ENCODE data around the gene ESF1.
"Not testable (repeated sequence)": the region's sequence is repeated elsewhere in the genome, so short reads cannot be mapped to it uniquely, and the experiment has no call there.

Gene ESF1

DNA sequence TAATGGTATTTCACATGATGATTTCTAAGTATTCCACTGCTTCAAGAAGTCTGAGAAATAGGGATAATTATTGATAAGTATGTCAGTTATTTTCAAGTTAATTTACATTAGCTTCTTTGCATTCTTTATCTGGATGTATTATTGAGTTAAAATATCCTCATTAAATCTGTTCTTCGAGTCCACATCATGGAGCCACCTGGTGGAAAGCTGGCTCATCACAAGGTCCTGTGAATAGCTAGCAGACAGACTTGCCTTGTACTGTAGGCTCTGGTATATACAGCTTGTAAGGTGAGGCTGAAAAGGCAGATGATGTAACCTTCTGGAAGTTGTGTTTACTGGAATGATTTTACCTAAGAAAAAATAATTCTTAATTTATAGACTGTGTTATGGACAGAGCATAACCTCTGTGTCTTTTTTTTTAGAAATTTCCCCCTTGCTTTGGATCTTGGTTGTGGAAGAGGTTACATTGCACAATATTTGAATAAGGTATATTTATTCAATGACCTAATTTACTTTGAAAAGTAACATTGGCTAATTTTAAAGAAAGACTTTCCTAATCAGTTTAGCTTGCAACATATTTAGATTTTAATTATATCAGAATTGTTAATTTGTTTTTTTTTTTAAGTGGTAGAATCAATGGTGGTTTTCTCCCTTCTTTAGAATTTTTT is 3.6 kb upstream of the ESF1 start:
- DNase-seq: peak in 17 of 56 donors; percentile 1 to 38 (median 9)

DNA sequence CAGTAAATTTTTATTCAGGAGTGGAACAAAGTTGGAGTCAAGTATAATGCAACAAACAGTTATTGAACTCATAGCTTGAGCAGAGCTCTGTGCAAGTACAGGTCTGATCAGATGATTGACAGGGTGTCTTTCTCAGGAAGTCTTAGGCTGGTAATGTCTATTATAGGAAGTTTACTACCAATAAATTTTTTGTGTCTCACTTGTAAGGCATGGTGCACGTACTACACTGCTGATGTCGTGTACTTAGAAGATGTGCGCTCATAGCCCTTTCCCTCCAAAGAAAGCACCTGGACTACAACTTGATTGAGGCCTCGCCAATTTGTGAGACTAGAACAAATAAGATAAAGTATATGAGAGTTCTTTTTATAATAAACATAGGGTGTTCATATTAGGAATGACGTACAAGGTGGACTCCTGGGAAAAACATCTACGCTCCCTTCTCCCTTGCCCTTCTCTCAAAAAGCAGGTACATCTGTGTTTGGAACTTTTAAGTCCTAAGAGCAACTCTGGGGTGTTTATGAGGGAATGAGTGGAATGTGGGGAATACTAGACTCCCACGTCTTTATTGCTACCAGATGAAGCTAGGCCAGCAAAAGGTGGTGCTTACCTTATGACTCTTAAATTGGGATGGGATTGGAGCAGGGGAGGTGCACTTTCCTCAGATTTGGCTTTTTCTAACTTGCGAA is 1.6 kb upstream of the ESF1 start:
- DNase-seq: no peak

DNA sequence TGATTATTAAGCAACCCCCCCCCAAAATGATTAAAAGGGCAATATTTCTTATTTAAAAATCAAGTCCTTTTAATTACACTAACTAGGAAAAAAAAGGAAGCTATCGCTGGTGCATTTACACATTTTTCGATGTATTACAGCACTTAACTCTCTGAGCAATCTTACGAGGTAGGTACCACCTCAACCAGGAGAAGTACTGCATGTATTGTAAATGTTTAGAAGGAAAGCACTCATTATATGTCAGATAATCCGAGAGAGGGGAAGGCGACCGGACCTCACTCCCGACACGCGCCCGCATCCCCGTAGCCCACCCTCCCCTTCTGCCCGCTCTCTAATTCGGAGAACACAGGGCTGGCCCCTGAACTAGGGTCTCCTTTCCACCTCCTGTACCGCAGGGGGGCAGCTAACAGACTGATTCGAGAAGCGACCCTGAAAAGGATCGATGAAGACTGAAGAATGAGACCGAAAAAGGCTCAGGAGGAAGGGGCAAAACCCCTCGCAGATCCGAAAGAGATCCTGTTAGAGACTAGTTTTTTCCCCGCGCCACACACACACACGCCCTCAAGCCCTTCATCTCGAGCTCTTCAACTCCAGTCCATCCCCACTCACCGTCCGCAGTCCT is 337 bp downstream of the ESF1 start:
- peak in 2 of 56 donors; percentile 25 to 43 for DNase-seq

DNA sequence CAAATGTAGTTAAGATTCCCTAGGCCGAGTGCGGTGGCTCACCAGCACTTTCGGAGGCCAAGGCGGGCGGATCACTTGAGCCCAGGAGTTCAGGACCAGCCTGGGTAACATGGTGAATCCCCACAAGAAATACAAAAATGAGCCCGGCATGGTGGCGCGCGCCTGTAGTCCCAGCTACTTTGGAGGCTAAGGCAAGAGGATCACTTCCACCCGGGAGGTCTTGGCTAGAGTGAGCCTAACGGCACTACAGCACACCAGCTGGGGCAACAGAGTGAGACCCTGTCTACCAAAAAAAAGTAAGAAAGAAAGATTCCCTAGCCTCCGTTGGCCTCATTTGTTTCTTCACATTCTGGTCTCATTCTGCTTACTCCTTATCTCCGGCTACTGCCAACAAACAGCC is 1.2 kb downstream of the ESF1 start:
- DNase-seq: no peak

DNA sequence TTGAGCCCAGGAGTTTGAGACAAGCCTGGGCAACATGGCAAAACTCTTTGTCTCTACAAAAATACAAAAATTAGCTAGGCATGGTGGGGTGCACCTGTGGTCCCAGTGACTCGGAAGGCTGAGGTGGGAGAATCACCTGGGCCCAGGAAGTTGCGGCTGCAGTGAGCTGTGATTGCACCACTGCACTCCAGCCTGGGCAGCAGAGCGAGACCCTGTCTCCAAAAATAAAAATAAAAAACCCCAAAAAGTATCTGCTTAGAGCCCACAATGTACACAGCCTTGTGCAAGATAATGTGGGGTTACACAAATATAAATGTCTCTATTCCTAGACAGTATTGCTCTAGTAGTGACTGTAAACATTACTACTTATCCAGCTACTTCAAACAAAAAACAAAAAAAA is 5.9 kb downstream of the ESF1 start:
- DNase-seq: no peak

DNA sequence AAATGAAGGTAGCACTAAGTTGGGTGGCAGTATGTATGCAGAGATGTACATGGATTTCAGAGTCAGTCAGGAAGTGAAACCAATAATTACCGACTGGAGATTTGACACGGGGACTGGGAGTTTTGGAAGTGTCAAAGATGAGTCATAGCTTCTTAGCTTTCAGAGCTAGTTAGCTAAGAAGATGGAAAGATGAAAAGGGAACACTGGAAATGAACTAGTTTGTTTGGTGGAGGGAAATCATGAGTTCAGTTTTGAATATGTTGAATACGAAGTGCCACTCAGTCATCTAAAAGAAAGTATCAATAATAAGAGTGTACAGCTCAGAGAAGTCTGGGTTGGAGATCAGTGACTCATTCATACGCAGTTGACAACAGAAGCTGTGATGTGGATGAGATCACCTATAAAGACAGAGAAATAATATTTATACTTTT is 7.5 kb downstream of the ESF1 start:
- no peak for DNase-seq

DNA sequence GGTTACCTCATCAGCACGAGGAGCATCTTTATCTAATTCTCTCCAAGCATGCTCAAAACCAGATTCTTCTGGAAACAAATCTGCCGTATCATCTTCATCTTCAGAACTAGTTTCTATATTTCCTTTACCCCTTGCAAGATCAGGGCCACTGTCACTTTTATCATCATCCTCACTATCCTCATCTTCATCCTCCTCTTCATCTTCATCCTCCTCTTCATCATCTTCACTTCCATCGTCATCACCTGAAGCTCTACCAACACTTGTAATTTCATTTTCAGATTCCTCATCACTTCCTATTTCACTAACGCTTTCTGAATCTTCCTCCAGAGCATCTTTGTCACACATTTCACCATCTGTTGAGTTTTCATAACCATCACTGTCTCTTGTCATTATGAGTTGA is 8.9 kb downstream of the ESF1 start:
- no peak for DNase-seq

DNA sequence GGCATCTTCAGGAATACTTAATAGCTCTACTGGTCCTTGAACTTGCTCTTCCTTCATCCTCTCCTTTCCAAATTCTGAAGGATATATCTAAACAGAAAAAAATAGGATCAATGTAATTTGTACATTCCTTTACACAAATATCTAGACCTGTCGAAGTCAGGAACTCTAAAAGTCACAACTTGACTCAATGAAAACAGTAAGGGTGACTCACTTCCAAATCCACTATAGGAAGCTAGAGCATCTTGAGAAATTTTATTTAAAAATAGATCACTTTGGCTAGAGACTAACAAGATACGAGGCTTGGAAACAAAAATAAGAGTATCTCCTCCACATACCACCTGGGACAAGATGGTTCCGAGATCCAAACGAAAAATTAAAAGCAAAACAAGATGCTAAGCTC is 12.2 kb downstream of the ESF1 start:
- no peak for DNase-seq

DNA sequence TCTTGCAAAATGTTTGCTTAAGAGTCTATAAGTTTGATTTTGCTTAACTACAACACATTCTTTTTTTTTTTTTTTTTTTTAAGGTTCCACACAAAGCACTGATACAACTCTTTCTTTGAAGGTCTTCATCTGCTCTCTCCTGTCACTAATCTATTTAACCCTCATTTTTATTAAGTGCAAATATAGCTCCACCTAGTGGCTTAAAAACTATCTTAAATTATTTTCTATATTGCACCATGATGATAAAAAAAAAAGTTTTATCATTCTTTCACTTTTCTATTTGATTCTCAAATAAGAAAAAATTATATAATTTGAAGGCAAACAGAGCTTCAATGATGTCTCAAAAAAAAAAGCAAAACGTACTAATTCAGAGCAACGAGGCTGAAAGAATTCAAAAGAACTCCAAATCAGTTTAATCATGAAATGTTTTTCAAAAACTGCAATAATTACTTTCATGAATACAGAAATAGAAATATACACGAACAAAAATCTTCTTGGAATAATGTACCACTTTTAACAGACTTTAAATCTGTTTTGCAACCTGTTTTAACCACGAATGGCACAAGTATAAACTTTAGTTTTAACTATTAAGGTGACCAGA is 12.8 kb downstream of the ESF1 start:
- no peak for DNase-seq

DNA sequence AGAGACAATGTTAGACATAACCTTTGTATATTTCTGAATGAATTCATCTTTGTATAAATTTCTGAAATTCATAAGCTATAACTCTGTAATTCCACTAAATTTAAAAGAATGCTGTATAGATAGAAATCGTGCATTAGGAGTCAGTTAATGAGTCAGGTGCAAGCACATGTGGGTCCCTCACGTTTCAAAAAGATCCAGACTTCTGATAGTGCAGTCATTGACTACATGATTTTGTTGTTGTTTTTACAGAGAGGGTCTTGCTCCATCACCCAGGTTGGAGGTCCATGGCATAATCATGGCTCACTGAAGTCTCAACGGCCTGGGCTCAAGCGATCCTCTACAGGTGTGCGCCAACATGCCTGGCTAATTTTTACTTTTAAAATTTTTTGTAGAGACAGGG is 14.6 kb downstream of the ESF1 start:
- no peak for DNase-seq

DNA sequence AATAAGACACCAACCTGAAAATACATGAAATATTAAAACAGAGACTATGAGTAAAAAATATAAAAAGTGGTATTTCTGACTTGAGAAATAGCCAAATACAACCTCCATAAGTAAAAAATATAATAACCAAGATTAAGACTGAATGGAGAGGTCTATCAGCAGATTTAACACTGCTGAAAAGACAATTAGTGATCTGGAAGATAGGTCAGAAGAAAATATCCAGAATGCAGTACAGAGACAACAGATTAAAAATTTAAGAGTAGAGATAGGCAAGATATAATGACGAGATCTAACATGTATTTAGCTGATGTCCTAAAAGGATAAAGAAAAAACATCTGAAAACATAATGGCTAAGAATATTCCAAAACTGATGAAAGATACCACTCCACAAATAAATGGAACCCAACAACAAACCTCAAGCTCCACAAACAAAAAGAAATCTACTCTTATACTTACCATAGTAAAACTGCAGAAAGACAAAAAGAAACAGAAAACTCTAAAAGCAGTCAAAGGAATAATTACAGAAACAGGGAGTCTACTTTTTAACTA is 18.8 kb downstream of the ESF1 start:
- DNase-seq: no peak

DNA sequence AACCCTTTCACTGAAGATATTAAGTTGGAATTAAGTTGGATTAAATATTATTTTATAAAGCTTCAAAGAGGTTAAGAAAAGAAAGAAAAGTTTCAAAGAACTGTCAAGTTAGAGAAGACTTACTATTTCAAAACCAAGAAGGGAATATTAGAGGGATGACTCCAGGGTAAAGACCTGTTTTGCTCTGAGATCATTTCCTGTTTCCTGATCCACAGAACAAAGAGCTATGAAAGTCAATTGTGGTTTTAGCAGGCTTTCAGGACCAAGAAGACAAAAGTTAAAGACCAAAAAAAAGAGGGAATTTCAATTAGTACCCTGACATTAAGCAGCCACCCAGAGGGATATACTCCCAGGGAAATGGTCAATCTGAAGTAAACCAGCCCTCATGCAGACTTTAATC is 19.4 kb downstream of the ESF1 start:
- DNase-seq: no peak

DNA sequence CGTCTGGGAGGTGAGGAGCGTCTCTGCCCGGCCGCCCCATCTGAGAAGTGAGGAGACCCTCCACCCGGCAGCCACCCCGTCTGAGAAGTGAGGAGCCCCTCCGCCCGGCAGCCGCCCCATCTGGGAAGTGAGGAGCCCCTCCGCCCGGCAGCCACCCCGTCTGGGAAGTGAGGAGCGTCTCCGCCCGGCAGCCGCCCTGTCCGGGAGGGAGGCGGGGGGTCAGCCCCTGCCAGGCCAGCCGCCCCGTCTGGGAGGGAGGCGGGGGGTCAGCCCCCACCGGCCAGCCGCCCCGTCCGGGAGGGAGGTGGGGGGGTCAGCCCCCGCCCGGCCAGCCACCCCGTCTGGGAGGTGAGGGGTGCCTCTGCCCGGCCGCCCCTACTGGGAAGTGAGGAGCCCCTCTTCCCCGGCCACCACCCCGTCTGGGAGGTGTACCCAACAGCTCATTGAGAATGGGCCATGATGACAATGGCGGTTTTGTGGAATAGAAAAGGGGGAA is 24.2 kb downstream of the ESF1 start:
- not testable (repeated sequence) for DNase-seq

DNA sequence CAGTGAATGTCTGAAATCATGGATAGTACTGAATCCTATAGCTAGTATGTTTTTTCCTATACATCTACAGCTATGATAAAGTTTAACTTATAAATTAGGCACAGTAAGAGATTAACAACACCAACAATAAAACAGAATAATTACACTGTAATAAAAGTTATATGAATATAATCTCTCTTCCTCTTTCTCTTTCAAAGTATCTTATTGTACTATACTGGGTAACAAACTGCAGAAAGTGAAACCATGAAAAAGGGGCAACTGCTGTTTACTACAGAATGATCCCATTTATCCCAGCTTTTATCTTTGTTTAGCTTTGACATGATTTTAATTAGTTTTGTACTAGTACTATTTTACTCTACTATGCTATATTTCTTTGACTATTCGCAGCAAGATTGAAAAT is 25.8 kb downstream of the ESF1 start:
- no peak for DNase-seq

DNA sequence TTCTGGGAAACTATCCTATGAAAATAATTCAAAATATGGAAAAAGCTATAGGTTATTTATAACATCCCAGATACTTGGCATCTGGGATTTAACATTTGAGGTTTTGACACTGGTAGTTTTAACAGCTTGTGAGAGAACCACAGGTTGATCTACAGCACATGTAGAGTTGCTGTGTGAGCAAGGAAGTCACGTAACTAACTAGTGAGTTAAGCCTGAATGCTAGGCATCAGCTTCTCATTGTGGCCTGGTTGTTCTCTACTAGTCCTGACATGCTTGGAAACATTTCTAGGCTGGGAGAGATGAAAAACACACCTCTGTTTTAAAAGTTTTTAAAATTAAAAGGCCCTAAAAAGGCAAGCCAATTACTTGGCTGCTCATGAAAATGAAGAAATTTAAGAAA is 28.2 kb downstream of the ESF1 start:
- DNase-seq: no peak

DNA sequence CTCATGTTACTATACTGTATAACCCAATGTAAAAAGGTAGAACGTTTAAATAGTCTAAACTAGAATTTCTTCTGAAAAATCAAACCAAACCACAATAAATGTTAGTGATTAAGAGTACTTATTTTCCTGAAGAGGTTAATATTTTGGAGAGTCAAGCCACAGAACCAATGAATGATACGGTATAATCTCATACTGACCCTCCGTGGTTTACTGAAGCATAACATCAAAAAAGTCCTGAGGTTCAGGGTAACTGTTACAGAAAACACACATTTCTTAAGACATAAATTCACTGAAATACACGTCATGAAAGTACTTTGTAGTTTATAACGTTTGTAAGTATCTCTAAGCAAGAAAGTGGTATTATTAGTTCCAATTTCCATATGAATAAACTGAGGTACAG is 28.9 kb downstream of the ESF1 start:
- no peak for DNase-seq

DNA sequence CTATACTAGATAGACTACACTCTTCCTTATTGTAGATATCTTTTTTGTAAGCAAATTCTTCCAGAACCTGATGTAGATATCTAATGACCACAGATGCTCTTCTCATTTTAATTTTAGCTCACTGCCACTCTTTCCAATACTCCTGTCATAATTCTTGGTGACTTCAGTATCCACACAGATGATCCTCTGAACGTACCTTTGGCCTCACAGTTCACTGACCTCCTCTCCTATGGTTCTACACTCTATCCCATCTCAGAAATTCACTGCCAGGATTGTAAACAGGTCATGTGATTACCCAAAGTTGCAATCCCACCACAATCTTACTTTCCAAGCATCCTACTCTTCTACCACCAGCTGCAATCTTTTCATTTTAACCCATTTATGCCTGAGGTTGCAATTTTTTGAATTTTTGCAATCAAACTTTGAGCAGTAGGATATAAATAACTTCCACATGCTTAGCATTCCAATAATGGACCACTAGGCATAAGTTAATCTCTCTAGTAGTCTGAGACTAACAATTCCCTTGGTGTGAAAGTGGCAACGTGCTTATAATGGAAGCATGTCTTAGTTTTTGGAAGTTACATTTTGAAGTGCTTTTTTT is 31.2 kb downstream of the ESF1 start:
- no peak for DNase-seq

DNA sequence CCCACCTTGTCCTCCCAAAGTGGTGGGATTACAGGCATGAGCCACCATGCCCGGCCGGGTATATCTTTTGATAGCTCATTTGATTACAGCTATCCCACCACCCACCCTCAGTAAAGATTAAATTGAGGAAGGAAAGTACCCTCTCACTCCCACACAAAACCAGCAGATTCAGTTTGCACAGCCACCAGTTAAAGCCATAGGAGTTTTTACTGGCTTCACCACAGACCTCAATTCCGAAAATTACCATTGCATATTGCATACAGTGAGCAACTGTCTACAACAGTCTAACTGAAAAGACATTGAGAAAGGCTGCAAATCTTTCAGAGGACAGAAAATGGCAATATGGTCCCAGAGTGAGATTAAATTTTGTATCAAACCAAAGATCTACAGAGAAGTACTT is 34.9 kb downstream of the ESF1 start:
- no peak for DNase-seq

DNA sequence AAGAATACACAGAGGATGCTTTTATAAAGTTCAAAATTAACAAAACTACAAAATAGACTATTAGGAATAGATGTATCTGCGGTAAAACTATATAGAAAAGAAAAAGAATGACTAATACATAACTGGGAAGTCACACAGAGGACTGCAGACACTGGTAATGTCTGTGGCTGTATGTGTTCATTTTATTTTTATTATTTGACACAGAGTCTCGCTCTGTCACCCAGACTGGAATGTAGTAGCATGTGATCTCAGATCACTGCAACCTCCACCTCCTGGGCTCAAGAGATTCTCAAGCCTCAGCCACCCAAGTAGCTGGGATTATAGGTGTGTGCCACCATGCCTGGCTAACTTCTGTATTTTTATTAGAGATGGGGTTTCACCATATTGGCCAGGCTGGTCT is 38.9 kb downstream of the ESF1 start:
- DNase-seq: no peak

DNA sequence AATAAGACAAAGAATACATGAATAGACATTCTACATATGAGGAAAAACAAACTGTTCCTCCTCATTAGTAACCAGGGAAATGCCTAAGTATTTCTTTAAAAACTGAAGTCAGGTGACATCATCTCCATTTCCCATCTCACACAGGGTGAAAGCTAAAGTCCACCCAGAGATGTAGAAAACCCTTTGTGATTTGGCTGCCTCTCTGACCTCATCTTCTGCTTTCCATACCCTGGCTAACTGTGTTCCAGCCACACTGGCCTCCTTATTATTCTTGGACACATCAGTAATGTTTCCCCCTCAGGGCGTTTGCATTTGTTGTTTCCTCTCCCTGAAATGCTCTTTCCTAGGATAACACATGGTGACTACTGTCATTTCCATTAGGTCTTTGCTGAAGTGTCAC is 40.4 kb downstream of the ESF1 start:
- DNase-seq: no peak

DNA sequence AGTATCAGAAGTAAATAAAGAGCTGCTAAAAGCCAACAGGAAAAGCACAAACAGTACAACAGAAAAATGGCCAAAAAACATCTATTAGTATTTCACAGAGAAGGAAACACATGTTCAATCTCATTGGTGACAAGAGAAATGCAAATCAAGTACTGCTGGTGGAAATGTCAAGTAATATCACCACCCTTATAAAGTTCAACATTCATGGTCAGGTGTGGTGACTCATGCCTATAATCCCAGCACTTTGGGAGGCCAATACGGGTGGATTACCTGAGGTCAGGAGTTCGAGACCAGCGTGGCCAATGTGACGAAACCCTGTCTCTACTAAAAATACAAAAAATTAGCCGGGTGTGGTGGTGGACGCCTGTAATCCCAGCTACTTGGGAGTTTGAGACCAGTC is 42.8 kb downstream of the ESF1 start:
- no peak for DNase-seq
